Ovary (tissue), 9 donors: ENCODE results near the gene PHF21A. TPM values are rescaled to one million over a fixed set of nuclear protein-coding genes. Genes with fewer than 3 reads are reported as not detected.
A peak's percentile ranks its signal among the peaks of the same experiment; 100 is the strongest.

Experiments
- DNase-seq, 5 donors: peaks; one replicate each; pipeline ENCODE4 v3.0.0-alpha.2; 2019 to 2020
- H3K27ac ChIP-seq, 2 donors: fragments of 200-600 bp; one replicate each; pipeline versions ENCODE4 v1.5.1 to v1.8.0; 2019 to 2022
- H3K27me3 ChIP-seq: fragments of 200-600 bp; one replicate; pipeline ENCODE4 v1.8.0; 2022
- H3K36me3 ChIP-seq: fragments of 200-600 bp; sonication (generic); one replicate; pipeline ENCODE4 v1.5.1; 2019
- H3K4me1 ChIP-seq: one replicate; pipeline ENCODE4 v1.8.1; 2013; ENCODE audit warnings: mild to moderate bottlenecking, moderate library complexity; ENCODE audit not compliant: insufficient read depth
- H3K4me3 ChIP-seq: fragments of 200-600 bp; sonication (generic); one replicate; pipeline ENCODE4 v1.5.1; 2017
- H3K9me3 ChIP-seq, 2 donors: fragments of 200-600 bp in 1 of 2; sonication (generic) in 1 of 2; one replicate each; pipeline versions ENCODE4 v1.5.1 to v1.8.1; 2013 to 2019; ENCODE audit warnings: mild to moderate bottlenecking in 1 of 2, moderate library complexity in 1 of 2
- EP300 ChIP-seq: sonication (generic); formaldehyde crosslinking; IDR thresholded peaks from one replicate; pipeline ENCODE4 v1.6.1; 2017; ENCODE audit warnings: antibody characterized with exemption
- POLR2A ChIP-seq: fragments of 450-650 bp; IDR thresholded peaks from one replicate; pipeline ENCODE4 v1.6.1; 2017; ENCODE audit warnings: antibody characterized with exemption, mild to moderate bottlenecking, moderate library complexity
- WGBS, 3 donors: extraction: QIAGEN DNeasy Blood & Tissue Kit in 1 of 3; methylation state at CpG; one replicate each; pipeline versions ENCODE4 v1.1.5 to v1.1.7; 2013 to 2017; 5-methylcytosine and 5-hydroxymethylcytosine counted together
- intact Hi-C, 4 donors: fragments of 100-400 bp; cut with DNase I; formaldehyde crosslinking; loops; one replicate each; pipeline versions ENCODE4 v1.11.0 to v1.15.1; 2022 to 2023
- polyA plus RNA-seq, 2 donors: library from polyadenylated mRNA; stranded (reverse); fragments of 200-250 nt in 1 of 2; fragments of 350-450 nt in 1 of 2; fragmentation: Illumina TruSeq in 1 of 2; extraction: RNeasy Lipid Tissue Mini Kit (QIAGEN cat#74804) in 1 of 2; gene quantifications; one replicate each; pipeline ENCODE4 v1.2.3, GENCODE V29; 2013 to 2014
- total RNA-seq, 7 donors: library from RNA; depleted of rRNA in 2 of 7; stranded (reverse); fragments of >200 nt in 2 of 7; fragmentation: NEBNext Ultra II Directional in 3 of 7; extraction: Animal tissue kit (Norgen Biotek cat#: 25700) in 3 of 7; gene quantifications; one replicate each; pipeline versions ENCODE4 v1.1.0 to v1.2.4, GENCODE V29; 2016 to 2023
- TF ChIP-seq, protein P1 (sequence below), 3 donors: fragments of 450-650 bp in 2 of 3; fragments of 200-600 bp in 1 of 3; IDR thresholded peaks; one replicate each; pipeline versions ENCODE4 v1.5.1 to v1.8.0; 2016 to 2022; ENCODE audit warnings: antibody characterized with exemption in 3 of 3, mild to moderate bottlenecking in 1 of 3
- donor health status: DM: no; HTN: no; CAD: no; lungs with moderate emphysema.
- donor health status: DM: no; HTN: no; CAD: no.
- donor health status: Bipolar disorder and iron deficiency.
- donor health status: DM: yes; HTN: yes; CAD: no.
- donor health status: DM: no; HTN: no; CAD: no.
- donor health status: DM: yes; HTN: yes; CAD: no.

Gene PHF21A
- total and polyA plus RNA-seq, 9 donors, result 20.6 to 76.0 (median 58.2) TPM

DNA sequence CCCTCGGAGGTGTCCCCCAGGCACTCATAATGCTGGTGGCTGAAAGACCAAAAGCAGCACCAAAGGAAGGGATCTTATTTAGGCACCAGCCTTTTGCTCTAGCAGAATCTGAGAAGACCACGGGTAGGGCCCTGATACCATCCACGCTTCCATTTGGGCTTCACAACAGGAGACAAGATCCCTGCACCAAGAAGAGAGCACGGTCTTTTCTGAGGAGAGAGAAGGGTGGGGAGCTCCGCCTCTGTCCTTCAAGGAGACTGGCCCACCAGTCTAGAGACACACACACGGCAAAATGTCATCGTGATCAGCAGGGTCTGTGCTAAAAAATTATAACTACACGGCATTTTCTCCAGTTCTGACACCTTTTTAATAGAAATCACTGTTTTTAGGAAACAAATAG is 189.0 kb downstream of the PHF21A start:
- no peaks in the 10 kb centered on the region for H3K9me3 ChIP-seq
- no peak overlapping the region for H3K27ac ChIP-seq
- no peaks in the 10 kb centered on the region for H3K27me3 ChIP-seq
- peaks cover 2% of the 10 kb centered on the region for H3K4me1 ChIP-seq
- H3K36me3 ChIP-seq, result no peaks in the 10 kb centered on the region
- no peak for DNase-seq
- TF ChIP-seq EP300 (no peak), POLR2A (no peak)
- TF ChIP-seq, protein P1, sequence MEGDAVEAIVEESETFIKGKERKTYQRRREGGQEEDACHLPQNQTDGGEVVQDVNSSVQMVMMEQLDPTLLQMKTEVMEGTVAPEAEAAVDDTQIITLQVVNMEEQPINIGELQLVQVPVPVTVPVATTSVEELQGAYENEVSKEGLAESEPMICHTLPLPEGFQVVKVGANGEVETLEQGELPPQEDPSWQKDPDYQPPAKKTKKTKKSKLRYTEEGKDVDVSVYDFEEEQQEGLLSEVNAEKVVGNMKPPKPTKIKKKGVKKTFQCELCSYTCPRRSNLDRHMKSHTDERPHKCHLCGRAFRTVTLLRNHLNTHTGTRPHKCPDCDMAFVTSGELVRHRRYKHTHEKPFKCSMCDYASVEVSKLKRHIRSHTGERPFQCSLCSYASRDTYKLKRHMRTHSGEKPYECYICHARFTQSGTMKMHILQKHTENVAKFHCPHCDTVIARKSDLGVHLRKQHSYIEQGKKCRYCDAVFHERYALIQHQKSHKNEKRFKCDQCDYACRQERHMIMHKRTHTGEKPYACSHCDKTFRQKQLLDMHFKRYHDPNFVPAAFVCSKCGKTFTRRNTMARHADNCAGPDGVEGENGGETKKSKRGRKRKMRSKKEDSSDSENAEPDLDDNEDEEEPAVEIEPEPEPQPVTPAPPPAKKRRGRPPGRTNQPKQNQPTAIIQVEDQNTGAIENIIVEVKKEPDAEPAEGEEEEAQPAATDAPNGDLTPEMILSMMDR (IDR thresholded peaks at IDR 0.05), result no peak
- WGBS, 3 donors, result 78 to 85% (median 82%) methylated on average over 8 of the region's 8 CpGs
- intact Hi-C loops, result no loop called here
- H3K4me3 ChIP-seq, result no peak overlapping the region

DNA sequence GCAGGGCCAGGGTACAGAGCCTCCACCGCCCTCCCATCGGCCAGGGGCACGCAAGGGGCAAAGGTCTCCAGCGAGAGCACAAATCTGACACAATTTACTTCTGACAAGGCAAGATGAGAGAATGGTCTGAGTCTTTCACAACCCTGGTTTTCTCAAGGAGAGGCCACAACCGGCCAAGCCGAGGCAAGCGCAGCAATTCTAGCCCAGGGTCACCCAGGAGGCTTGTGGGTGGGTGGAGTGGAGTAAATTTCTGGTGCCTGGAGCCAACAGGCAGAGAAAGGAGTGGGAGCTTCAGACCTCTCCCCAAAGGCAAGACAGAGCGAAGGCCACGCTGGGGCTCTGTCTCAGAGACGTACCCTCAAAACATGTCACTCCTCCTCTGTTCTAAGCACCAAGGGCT is 189.5 kb downstream of the PHF21A start:
- peak in 1 of 5 donors; percentile 11 for DNase-seq
- H3K9me3 ChIP-seq, result no peaks in the 10 kb centered on the region
- no peaks in the 10 kb centered on the region for H3K36me3 ChIP-seq
- no peak for TF ChIP-seq POLR2A
- TF ChIP-seq, protein P1 (IDR thresholded peaks at IDR 0.05), result no peak
- no peak for TF ChIP-seq EP300
- H3K27me3 ChIP-seq, result no peaks in the 10 kb centered on the region
- intact Hi-C loops, result no loop called here
- H3K4me1 ChIP-seq, result peaks cover 2% of the 10 kb centered on the region
- H3K27ac ChIP-seq, result no peak overlapping the region
- no peak overlapping the region for H3K4me3 ChIP-seq
- 72 to 76% (median 73%) methylated on average over 10 of the region's 10 CpGs for WGBS, 3 donors

DNA sequence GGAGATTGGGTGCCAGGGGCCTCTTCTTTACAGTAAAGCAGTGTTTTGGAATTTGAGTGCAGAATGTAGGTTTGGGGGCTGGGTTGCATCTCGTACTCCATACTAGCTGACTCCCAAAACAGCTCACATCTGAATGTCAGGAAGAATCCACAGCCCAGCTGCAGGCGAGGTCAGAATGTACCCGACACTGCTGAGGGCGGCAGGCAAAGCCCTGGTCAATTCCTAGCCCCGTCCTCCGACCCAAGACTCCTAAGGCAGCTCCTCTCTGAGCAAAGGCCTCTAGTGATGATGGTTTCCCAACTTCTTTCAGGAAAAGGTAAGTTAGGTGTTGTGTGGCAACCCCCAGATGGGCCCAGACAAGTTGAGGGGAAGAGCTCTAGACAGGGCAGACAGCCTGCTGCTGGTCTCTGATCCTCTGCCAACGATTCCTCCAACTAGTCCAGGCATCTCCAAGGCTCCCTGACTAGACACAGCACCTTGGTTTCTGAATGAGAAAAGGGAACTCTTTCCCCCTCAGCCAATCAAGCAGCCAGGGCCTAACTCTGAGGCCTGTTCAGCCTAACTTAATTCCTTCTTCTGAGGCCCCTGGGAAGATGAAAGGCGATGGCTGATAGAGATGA is 190.2 kb downstream of the PHF21A start:
- no peaks in the 10 kb centered on the region for H3K36me3 ChIP-seq
- intact Hi-C loops, result no loop called here

DNA sequence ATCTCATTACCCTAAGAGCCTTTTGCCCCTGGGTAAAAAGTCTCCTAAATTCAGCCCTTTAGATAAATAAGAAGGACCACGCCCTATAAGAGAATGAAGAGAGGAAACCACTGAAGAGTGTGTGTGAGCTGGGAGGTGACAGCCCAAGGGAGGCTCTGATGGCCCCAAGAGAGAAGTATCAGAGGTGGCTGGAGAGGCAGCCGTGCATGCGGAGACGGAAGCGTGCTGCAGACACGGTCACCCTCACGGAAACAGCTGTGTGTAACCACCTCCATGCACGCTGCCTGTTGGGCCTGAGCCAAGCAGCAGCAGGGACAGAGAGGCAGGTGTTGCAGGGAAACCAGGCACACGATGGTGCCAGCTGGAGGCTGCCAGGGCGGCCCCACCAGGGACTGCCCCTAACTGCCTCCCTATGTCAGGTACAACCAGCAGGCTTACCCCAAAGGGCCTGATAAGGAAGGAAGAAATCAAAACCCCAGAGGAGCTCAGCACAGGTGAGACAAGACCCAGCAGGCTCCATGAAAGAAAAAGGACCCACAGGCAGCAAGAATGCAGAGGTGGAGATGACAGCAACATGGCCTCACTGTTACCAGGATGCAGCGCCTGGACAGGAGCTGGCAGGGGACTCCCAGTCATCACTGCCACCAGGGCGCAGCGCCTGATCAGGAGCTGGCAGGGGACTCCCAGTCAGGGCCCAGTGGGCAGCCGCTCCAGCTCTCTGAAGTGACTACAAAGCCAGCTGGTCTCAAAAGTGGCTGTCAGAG is 191.0 kb downstream of the PHF21A start:
- 79 to 84% (median 81%) methylated on average over 14 of the region's 14 CpGs for WGBS, 3 donors
- DNase-seq, result peak in 4 of 5 donors; percentile 27 to 44 (median 32)
- Histone ChIP-seq H3K4me3 (no peak overlapping the region), H3K27ac (no peak overlapping the region), H3K36me3 (no peaks in the 10 kb centered on the region), H3K9me3 (no peaks in the 10 kb centered on the region), H3K27me3 (no peaks in the 10 kb centered on the region), H3K4me1 (peaks cover 2% of the 10 kb centered on the region)
- intact Hi-C loops, result no loop called here
- TF ChIP-seq, protein P1 (IDR thresholded peaks at IDR 0.05), result no peak

More for the DNA sequence above, 190.2 kb downstream of the PHF21A start:
- no peak overlapping the region for H3K27ac ChIP-seq
- WGBS, 3 donors, result 22 to 38% (median 34%) methylated on average over 8 of the region's 8 CpGs
- peak in 2 of 5 donors; percentile 19 to 45 for DNase-seq
- no peaks in the 10 kb centered on the region for H3K27me3 ChIP-seq
- H3K9me3 ChIP-seq, result no peaks in the 10 kb centered on the region
- peaks cover 2% of the 10 kb centered on the region for H3K4me1 ChIP-seq
- no peak overlapping the region for H3K4me3 ChIP-seq
- TF ChIP-seq, protein P1 (IDR thresholded peaks at IDR 0.05), result no peak
- no peak for TF ChIP-seq EP300
- no peak for TF ChIP-seq POLR2A
